Activated CD4-positive, alpha-beta T cell treated with anti-CD3 and anti-CD28 coated beads for 1 hour (primary cell): ENCODE measurements around the gene CRYM.
"Not testable (repeated sequence)": the region's sequence is repeated elsewhere in the genome, so short reads cannot be mapped to it uniquely, and the experiment has no call there.

Experiments
- DNase-seq: peaks from one replicate; pipeline ENCODE4 v3.0.0-alpha.2; 2020

The CRYM gene

GRCh38 chr16:21277927-21278706 lies at the start of gene CRYM:
CRYM (minus strand) TSS chr16:21278290; CDS start chr16:21278251, 39 bp downstream.
- DNase-seq: peak; percentile 11

GRCh38 chr16:21327046-21327445 lies 49.0 kb upstream of the CRYM start:
- DNase-seq: no peak

- DNase-seq: no peak
Measured at GRCh38 chr16:21326459-21326858, 48.4 kb upstream of the CRYM start.

GRCh38 chr16:21324267-21324666 lies 46.2 kb upstream of the CRYM start:
- DNase-seq: no peak

- DNase-seq: not testable (repeated sequence)
Measured at GRCh38 chr16:21322251-21322650, 44.2 kb upstream of the CRYM start.

- no peak for DNase-seq
Measured at GRCh38 chr16:21321736-21322135, 43.6 kb upstream of the CRYM start.

- DNase-seq: no peak
Measured at GRCh38 chr16:21314339-21314738, 36.2 kb upstream of the CRYM start.

GRCh38 chr16:21312863-21313372 lies 34.8 kb upstream of the CRYM start:
- DNase-seq: not testable (repeated sequence)

GRCh38 chr16:21312046-21312445 lies 34.0 kb upstream of the CRYM start:
- DNase-seq: not testable (repeated sequence)

GRCh38 chr16:21306712-21307111 lies 28.6 kb upstream of the CRYM start:
- not testable (repeated sequence) for DNase-seq

- no peak for DNase-seq
Measured at GRCh38 chr16:21302898-21303528, 24.9 kb upstream of the CRYM start.

- DNase-seq: no peak
Measured at GRCh38 chr16:21302454-21302853, 24.4 kb upstream of the CRYM start.

- DNase-seq: no peak
Measured at GRCh38 chr16:21301895-21302291, 23.8 kb upstream of the CRYM start.

GRCh38 chr16:21301168-21301894 lies 23.2 kb upstream of the CRYM start:
- no peak for DNase-seq

GRCh38 chr16:21300309-21301167 lies 22.4 kb upstream of the CRYM start:
- no peak for DNase-seq

- DNase-seq: not testable (repeated sequence)
Measured at GRCh38 chr16:21289789-21290188, 11.7 kb upstream of the CRYM start.

GRCh38 chr16:21285314-21285713 lies 7.2 kb upstream of the CRYM start:
- no peak for DNase-seq

GRCh38 chr16:21284414-21284813 lies 6.3 kb upstream of the CRYM start:
- no peak for DNase-seq

GRCh38 chr16:21283521-21284289 lies 5.6 kb upstream of the CRYM start:
- DNase-seq: no peak

GRCh38 chr16:21281698-21282389 lies 3.8 kb upstream of the CRYM start:
- no peak for DNase-seq

GRCh38 chr16:21279501-21279900 lies 1.4 kb upstream of the CRYM start:
- DNase-seq: no peak
